Measurements from ENCODE around the gene DYDC1.
"Not testable (repeated sequence)": the region's sequence is repeated elsewhere in the genome, so short reads cannot be mapped to it uniquely, and the experiment has no call there.

DYDC1 gene

DNA sequence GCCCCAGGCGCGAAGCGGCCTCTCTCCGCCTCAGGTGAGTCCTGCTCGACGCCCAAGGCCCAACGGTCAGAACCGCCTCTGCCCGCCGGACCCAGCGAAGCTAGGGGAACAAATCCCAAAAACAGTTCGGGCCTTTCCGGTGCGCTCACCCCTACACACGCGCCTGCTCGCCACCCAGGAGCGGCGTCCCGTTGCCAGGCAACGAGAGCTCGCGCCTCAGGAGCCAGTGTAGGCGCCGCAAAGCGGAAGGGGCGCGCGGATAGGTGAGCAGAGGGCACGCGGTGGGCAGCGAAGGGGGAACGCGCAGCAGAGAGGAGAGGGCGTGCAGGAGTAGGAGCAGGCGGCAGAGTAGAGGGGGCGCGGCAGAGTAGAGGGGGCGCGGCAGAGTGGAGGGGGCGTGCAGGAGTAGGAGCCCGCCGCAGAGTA, at the start of gene DYDC1, which contains the start of gene DYDC2:
TSS of gene DYDC1 (minus strand) at position 193 of the 426 bp plus-strand sequence. CDS start 4,154 bp downstream, outside the sequence.
TSS of gene DYDC2 (plus strand) at position 219 of the 426 bp plus-strand sequence. CDS start 5,663 bp downstream, outside the sequence.
- DNase-seq, result peak; percentile 45

- no peak for DNase-seq
These were observed 49.6 kb upstream of the DYDC1 start for GRCh38 chr10:80406204-80406603.

DNA sequence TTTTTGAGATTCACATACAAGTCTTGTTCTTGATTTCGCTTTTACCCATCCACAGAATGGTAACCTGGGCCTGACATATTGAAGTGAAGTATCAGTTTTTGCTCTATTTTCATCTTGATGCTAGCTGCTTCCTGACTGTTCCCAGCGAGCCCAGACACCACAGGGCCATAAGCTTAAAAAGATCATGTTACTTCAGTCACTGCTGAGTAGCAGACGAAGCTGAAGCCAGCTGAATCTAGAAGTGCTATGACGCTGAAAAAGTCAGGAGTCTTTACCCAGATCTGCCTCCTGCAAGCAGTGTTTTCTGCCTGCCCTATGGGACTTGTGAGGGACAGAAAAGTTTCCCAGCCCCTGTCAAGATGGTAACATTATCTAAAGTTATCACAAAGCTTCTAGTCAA, 49.1 kb upstream of the DYDC1 start:
- DNase-seq, result no peak

DNA sequence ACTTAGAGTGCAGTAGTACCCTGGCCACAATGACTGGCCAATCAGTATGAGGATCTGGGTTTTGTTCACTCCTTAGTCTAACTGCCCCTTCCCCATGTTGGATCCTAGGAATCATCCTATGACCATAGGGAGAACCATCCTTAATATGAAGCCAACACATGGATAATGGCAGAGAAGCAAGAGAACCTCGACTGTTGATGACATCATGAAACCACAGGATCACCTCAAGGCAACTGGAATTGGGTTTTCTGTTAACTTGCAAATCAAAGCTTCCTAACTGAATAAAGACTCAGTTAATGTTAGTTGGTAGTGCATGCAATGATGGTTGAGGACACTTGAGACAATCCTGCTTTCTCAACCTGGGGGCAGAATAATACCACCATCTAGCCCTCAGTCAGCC, 48.5 kb upstream of the DYDC1 start:
- DNase-seq, result no peak

GRCh38 chr10:80400136-80400804, 43.7 kb upstream of the DYDC1 start:
- DNase-seq, result no peak

DNA sequence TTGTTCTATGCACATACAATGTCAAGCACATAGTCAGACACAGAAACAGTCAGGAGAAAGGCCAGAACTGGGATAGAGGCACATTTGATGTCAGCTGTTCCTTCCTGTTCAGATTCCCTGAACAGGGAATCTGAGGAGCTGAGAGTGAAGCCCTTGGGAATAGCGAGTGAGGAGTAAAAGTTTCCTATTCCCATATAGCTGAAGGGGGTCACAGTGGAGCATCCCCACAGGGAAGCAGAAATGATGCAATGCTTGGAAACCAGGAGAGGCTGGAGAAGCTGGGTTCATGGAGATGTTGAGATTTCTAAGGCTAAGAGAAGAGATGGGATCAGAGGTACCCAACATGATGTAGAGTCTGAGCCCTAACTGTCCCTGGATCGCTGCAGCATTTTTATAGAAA, 40.5 kb upstream of the DYDC1 start:
- DNase-seq, result no peak

- no peak for DNase-seq
These were observed 37.9 kb upstream of the DYDC1 start for GRCh38 chr10:80394358-80394916.

- DNase-seq, result no peak
These were observed 35.7 kb upstream of the DYDC1 start for GRCh38 chr10:80392250-80392649.

GRCh38 chr10:80390740-80391139, 34.2 kb upstream of the DYDC1 start:
- no peak for DNase-seq

DNA sequence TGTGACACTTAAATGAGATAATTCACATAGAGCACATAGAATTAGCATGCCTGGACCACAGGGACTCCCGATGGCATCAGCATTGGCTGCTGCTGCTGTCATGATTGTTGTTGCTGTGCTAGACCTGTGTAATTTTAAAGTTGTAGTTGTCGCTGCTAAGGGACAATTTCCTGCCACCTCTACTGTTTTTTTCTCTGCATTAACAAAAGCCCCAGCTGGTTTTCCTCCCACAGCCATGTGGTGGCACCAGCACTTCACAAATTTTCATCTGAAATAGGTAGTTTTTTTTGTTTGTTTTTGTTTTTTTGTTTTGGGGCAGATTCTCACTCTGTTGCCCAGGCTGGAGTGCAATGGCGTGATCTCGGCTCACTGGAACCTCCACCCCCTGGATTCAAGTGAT, 26.4 kb upstream of the DYDC1 start:
- DNase-seq, result no peak

DNA sequence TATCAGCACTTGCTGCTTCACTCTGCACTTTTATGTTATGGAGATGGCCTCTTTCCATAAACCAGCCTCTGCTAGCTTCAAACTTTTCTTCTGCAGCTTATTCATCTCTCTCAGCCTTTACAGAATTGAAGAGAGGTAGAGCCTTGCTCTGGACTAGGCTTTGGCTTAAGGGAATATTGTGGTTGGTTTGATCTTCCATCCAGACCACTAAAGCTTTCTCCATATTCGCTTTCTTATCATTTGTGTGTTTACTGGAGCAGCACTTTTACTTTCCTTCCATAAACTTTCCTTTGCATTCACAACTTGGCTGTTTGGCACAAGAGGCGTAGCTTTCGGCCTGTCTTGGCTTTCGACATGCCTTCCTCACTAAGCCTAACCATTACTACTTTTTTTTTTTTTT, 23.6 kb upstream of the DYDC1 start:
- DNase-seq, result no peak

DNA sequence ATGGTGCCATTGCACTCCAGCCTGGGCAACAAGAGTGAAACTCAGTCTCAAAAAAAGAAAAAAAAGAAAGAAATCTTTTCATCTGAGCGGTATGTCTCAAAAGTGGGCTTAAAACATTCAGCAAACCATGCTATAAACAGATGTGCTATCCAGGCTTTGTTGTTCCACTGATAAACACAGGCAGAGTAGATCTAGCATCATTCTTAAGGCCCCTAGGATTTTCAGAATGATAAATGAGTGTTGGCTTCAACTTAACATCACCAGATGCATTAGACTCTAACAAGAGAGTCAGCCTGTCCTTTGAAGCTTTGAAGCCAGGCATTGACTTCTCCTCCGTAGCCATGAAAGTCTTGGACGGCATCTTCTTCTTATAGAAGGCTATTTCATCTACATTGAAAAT, 23.1 kb upstream of the DYDC1 start:
- DNase-seq, result no peak

DNA sequence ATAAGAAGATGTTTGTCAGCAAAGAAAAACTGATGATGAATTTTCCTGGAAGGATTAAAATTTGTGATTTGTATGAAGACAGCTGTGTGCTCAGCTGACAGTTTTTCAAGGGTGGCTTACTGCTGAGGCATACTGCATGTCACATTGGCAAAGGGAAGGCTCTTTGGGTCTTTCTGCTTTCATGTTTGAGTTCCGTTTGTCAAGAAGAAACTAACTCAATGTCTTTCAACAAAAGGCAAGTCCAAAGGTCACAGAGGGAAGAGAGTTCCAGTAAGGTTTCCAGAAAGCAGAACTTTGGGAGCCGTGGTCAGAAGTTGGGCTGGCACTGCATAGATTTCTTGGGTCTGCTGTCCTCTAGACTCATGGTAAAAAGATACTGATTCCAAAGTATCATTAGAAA, 16.9 kb upstream of the DYDC1 start:
- no peak for DNase-seq

DNA sequence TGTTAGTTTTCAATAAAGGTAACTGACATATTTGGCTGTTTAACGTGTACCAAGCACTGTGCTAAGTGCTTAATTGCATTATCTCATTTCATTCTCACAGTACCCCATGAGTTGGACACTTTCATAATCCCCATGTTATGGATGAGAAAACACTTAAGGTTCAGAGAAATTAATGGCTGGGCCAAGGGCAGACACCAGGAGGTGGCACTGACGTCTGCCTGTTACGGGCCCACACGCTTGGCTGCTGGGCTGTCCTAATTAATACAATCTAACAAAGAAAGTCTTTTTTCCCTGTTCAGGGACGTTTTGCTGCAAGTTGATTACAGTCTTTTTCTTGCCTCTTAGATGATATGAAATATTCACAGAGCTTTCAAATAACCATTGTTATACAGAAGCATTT, 16.1 kb upstream of the DYDC1 start:
- no peak for DNase-seq

GRCh38 chr10:80371467-80371866, 14.9 kb upstream of the DYDC1 start:
- no peak for DNase-seq

- DNase-seq, result no peak
These were observed 9.0 kb upstream of the DYDC1 start for GRCh38 chr10:80365510-80365909.

GRCh38 chr10:80359644-80360043, 3.1 kb upstream of the DYDC1 start:
- DNase-seq, result no peak

DNA sequence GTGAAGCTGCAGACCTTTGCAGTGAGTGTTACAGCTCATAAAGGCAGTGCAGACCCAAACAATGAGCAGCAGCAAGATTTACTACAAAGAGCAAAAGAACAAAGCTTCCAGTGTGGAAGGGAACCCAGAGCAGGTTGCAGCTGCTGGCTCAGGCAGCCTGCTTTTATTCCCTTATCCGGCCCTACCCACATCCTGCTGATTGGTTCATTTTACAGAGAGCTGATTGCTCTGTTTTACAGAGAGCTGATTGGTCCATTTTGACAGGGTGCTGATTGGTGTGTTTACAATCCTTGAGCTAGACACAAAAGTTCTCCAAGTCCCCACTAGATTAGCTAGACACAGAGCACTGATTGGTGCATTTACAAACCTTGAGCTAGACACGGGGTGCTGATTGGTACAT, 2.4 kb upstream of the DYDC1 start:
- DNase-seq, result not testable (repeated sequence)

DNA sequence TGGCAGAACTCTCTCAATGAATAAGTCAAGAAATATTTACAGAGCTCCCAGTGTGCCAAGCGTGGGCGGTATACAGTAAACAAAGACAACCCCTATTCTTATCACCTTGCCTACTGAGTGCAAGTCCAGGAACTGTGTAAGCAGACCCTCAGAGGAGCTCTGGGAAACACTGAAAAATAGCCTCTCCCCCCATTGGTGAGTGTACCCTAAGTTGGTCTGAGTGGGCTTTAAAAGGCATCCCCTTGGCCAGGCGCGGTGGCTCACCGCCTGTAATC, 1.2 kb upstream of the DYDC1 start:
- no peak for DNase-seq

DNA sequence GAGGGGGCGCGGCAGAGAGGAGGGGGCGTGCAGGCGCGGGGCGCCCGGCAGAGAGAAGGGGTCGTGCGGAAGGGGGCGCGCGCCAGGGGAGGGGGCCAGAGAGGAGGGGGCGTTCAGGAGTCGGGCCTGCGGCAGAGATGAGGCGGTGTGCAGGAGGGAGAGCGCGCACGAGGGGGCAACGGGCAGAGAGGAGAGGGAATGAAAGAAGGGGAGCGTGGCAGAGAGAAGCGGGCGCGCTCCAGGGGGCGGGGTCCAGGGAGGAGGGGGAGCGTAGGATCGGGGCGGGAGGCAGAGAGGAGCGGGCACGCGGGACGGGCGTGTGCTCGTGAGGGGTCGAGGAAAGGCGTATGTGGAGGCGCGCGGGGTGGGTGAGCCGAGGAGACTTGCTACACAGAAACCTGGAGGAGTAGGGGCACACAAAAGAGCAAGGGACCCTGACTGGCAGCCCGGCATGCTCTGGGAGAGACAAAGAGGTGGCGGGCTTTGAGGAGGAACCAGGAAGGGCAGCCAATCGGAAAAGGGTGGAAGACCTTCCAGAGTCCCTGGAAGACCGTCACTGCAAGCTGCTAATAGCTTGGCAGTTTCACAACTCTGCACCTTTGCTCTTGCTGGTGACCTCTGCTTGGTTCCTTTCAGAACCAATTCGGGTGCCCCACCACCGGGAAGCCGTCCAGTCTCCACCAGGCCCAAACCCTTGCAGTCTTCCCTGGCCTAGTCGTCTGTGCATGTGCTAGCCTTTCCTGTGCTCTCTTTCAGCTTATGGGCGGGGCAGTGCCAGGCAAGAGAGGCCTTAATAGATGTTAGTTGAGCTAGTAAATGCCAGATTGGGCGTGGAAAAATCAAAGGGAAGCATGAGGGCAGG, 665 bp upstream of the DYDC1 start:
- DNase-seq, result peak; percentile 48

DNA sequence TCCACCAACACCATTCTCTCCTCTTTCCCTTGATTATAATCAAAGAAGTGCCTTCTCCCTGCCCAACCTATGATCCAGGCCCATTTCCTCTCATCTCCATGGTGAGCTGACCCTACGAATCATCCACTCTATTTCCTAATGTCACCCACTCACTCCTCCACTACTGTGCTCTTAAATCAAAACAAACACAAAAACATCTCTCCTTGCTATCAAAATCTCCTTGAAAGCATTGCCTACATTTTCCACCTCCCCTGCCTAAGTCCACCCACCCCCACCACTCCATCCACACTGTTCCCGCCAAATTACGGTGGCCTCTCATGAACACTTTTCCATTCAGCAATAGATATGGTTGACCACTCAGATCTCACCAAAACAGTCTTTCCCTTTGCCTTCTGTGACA, 5.3 kb downstream of the DYDC1 start:
- DNase-seq, result no peak

DNA sequence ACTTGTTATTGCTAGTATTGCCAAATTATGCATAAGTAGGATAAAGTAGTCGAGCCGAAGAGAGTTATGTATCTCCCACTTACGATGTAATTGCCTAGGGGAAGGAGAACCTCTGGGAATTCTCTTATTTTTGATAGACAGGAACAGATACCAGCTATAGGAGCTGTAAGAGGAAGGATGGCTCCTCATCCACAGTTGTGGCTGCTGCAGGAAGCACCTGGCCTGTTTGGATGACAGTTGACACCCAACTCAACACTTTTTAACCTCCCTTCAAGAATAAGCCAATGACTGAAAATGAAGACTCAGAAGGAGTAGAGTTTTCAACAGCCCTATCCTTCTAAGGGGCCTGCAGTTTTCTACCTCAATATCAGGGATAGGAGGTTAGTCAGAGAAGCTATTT, 6.3 kb downstream of the DYDC1 start:
- DNase-seq, result no peak

DNA sequence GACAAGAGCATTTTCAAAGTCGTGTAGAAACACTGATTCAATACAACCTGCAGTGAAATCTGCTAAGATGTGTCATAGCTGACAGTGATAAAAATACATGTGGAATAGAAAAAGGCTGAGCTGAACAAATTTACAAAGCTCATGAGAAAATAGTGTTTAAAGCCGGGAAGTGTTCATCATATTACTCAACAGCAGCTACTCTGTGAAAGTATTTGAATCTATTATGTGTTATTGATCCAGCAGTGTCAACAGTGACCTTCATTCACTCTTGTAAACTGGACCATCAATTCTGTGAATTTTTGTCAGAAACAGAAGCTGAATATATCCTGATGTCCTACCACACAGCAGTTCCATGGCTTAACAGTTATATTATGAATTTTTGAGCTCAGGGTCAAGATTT, 11.6 kb downstream of the DYDC1 start:
- no peak for DNase-seq

GRCh38 chr10:80344276-80344675, 12.3 kb downstream of the DYDC1 start:
- no peak for DNase-seq

Measured in NCI-H2029 (cell line).